ENCODE data around the gene ADGRG1. TPM values are rescaled to one million over a fixed set of nuclear protein-coding genes. Genes with fewer than 3 reads are reported as not detected.

The ADGRG1 gene
- total and polyA plus RNA-seq, 2 donors (not counting 1 experiment from before 2014, with no cell fraction given): 0.20 to 0.61 TPM

- no peak overlapping the region for H3K27ac ChIP-seq (ENCODE audit: low read length in 2 of 2)
- ATAC-seq (ENCODE audit: low read depth) (no peak), DNase-seq (no peak)
- 69% methylated on average over 23 of the region's 23 CpGs for WGBS (ENCODE audit: insufficient coverage)
- no peaks in the 10 kb centered on the region for H4K20me1 ChIP-seq (ENCODE audit: control insufficient read depth, insufficient read depth, low read length, poor library complexity, severe bottlenecking)
- H2AFZ ChIP-seq (ENCODE audit: insufficient read depth, low read depth, low read length, poor library complexity, severe bottlenecking): no peak overlapping the region
- Mint-ChIP-seq H3K27me3 (peaks cover 2% of the 10 kb centered on the region), H3K27ac (no peak overlapping the region), H3K4me3 (no peak overlapping the region), H3K4me1 (no peaks in the 10 kb centered on the region), H3K9me3 (ENCODE audit: insufficient read depth) (no peaks in the 10 kb centered on the region)
- H3K4me3 ChIP-seq (ENCODE audit: control extremely low read depth in 1 of 5, extremely low read depth in 1 of 5, insufficient read depth in 1 of 5, low read depth in 2 of 5, low read length in 4 of 5): no peak overlapping the region
- no peak for TF ChIP-seq CTCF (IDR thresholded peaks at IDR 0.05)
- no peak for TF ChIP-seq EZH2 (IDR thresholded peaks at IDR 0.05; ENCODE audit: borderline replicate concordance, insufficient read depth, low read depth, low read length, poor library complexity, severe bottlenecking)
- no peaks in the 10 kb centered on the region for H3K27me3 ChIP-seq (replicated peaks in 1 of 4; ENCODE audit: control extremely low read depth in 1 of 4, control insufficient read depth in 3 of 4, insufficient read depth in 4 of 4, low read length in 3 of 4)
- no peaks in the 10 kb centered on the region for H3K79me2 ChIP-seq (ENCODE audit: control insufficient read depth, insufficient read depth, low read length)
- CTCF ChIA-PET: interaction anchor here (0.6 kb wide), 1 partner anchor 355 kb away, joined by 3 read pairs; no protein-coding TSS in a partner anchor
- no peak overlapping the region for H3K4me2 ChIP-seq (replicated peaks; ENCODE audit: low read depth, low read length, poor library complexity, severe bottlenecking)
- no peaks in the 10 kb centered on the region for H3K4me1 ChIP-seq (ENCODE audit: control insufficient read depth in 2 of 2, insufficient read depth in 2 of 2, low read length in 2 of 2)
- POLR2A ChIA-PET: no interaction called here
- H3K36me3 ChIP-seq (replicated peaks in 1 of 2; ENCODE audit: control extremely low read depth in 1 of 2, control insufficient read depth in 1 of 2, extremely low read depth in 1 of 2, insufficient read depth in 2 of 2, low read length in 1 of 2): no peaks in the 10 kb centered on the region
- H3K9me3 ChIP-seq (ENCODE audit: control extremely low read depth in 1 of 3, control insufficient read depth in 2 of 3, insufficient read depth in 1 of 3, low read length in 2 of 3): no peaks in the 10 kb centered on the region
- intact Hi-C loops (cut with micrococcal nuclease): no loop called here
- no peak overlapping the region for H3K9ac ChIP-seq (ENCODE audit: low read length)
Observed at GRCh38 chr16:57701759-57702371, 73.4 kb downstream of the ADGRG1 start.

- over 99% methylated on average over 6 of the region's 11 CpGs for WGBS (ENCODE audit: insufficient coverage)
- ATAC-seq (ENCODE audit: low read depth) (no peak), DNase-seq (no peak)
- Histone ChIP-seq H3K4me3 (ENCODE audit: control extremely low read depth in 1 of 5, extremely low read depth in 1 of 5, insufficient read depth in 1 of 5, low read depth in 2 of 5, low read length in 4 of 5) (no peak overlapping the region), H3K9ac (ENCODE audit: low read length) (no peak overlapping the region), H3K36me3 (replicated peaks in 1 of 2; ENCODE audit: control extremely low read depth in 1 of 2, control insufficient read depth in 1 of 2, extremely low read depth in 1 of 2, insufficient read depth in 2 of 2, low read length in 1 of 2) (no peaks in the 10 kb centered on the region), H3K27me3 (replicated peaks in 1 of 4; ENCODE audit: control extremely low read depth in 1 of 4, control insufficient read depth in 3 of 4, insufficient read depth in 4 of 4, low read length in 3 of 4) (no peaks in the 10 kb centered on the region), H3K4me2 (replicated peaks; ENCODE audit: low read depth, low read length, poor library complexity, severe bottlenecking) (no peak overlapping the region), H3K79me2 (ENCODE audit: control insufficient read depth, insufficient read depth, low read length) (no peaks in the 10 kb centered on the region), H4K20me1 (ENCODE audit: control insufficient read depth, insufficient read depth, low read length, poor library complexity, severe bottlenecking) (no peaks in the 10 kb centered on the region), H2AFZ (ENCODE audit: insufficient read depth, low read depth, low read length, poor library complexity, severe bottlenecking) (no peak overlapping the region), H3K4me1 (ENCODE audit: control insufficient read depth in 2 of 2, insufficient read depth in 2 of 2, low read length in 2 of 2) (no peaks in the 10 kb centered on the region), H3K9me3 (ENCODE audit: control extremely low read depth in 1 of 3, control insufficient read depth in 2 of 3, insufficient read depth in 1 of 3, low read length in 2 of 3) (peaks cover 0 to 3% (median 0%) of the 10 kb centered on the region in 3 donors), H3K27ac (ENCODE audit: low read length in 2 of 2) (no peak overlapping the region)
- Mint-ChIP-seq H3K9me3 (ENCODE audit: insufficient read depth) (no peaks in the 10 kb centered on the region), H3K4me3 (no peak overlapping the region), H3K27me3 (peaks cover 15% of the 10 kb centered on the region), H3K4me1 (no peaks in the 10 kb centered on the region), H3K27ac (no peak overlapping the region)
- ChIA-PET CTCF (interaction anchor here (0.9 kb wide), 1 partner anchor 9 kb away, joined by 3 read pairs; the partner anchor contains the start of gene DRC7), POLR2A (no interaction called here)
- TF ChIP-seq EZH2 (IDR thresholded peaks at IDR 0.05; ENCODE audit: borderline replicate concordance, insufficient read depth, low read depth, low read length, poor library complexity, severe bottlenecking): no peak
- no peak for TF ChIP-seq CTCF (IDR thresholded peaks at IDR 0.05)
- intact Hi-C loops (cut with micrococcal nuclease): no loop called here
Observed at GRCh38 chr16:57703416-57704010, 75.1 kb downstream of the ADGRG1 start.

Data from B cell (primary cell).